Subcutaneous abdominal adipose tissue (tissue), 5 donors: ENCODE measurements around the gene GCGR.
A peak's percentile ranks its signal among the peaks of the same experiment; 100 is the strongest.

Source experiments
- H3K27ac ChIP-seq: one replicate; pipeline ENCODE4 v1.7.0; 2013; ENCODE audit warnings: low read depth, mild to moderate bottlenecking, inconsistent platforms, low read length, moderate library complexity
- H3K27me3 ChIP-seq, 5 donors: one replicate each; pipeline ENCODE4 v1.7.0; 2013; ENCODE audit warnings: low read length in 5 of 5, inconsistent platforms in 1 of 5; ENCODE audit not compliant: control insufficient read depth in 5 of 5, insufficient read depth in 4 of 5
- H3K36me3 ChIP-seq, 5 donors: one replicate each; pipeline ENCODE4 v1.7.0; 2013; ENCODE audit warnings: low read length in 5 of 5; ENCODE audit not compliant: control insufficient read depth in 5 of 5, insufficient read depth in 5 of 5
- H3K4me1 ChIP-seq, 5 donors: one replicate each; pipeline ENCODE4 v1.7.0; 2013; ENCODE audit warnings: low read length in 5 of 5, mild to moderate bottlenecking in 3 of 5, moderate library complexity in 1 of 5; ENCODE audit not compliant: control insufficient read depth in 5 of 5, insufficient read depth in 5 of 5
- H3K4me3 ChIP-seq, 5 donors: one replicate each; pipeline ENCODE4 v1.7.0; 2013; ENCODE audit warnings: low read length in 5 of 5, low read depth in 1 of 5
- H3K9ac ChIP-seq, 5 donors: one replicate each; pipeline ENCODE4 v1.7.0; 2013; ENCODE audit warnings: low read length in 5 of 5, mild to moderate bottlenecking in 4 of 5, moderate library complexity in 3 of 5
- H3K9me3 ChIP-seq, 5 donors: one replicate each; pipeline ENCODE4 v1.7.0; 2013; ENCODE audit warnings: low read length in 5 of 5; ENCODE audit not compliant: control insufficient read depth in 5 of 5
- donor health status: healthy.
- donor health status: healthy.
- donor health status: healthy.
- donor health status: healthy.
- donor health status: healthy.

Gene GCGR

GRCh38 chr17:81860756-81861568, 57.0 kb downstream of the GCGR start:
- peaks cover 0 to 35% (median 18%) of the 10 kb centered on the region in 5 donors for H3K36me3 ChIP-seq
- H3K4me3 ChIP-seq: peak overlapping the region; percentile 72 to 77 (median 76)
- H3K4me1 ChIP-seq: peaks cover 15 to 45% (median 38%) of the 10 kb centered on the region in 5 donors
- H3K27ac ChIP-seq: peak overlapping the region; percentile 96
- no peaks in the 10 kb centered on the region for H3K9me3 ChIP-seq
- peak overlapping the region; percentile 60 to 82 (median 77) for H3K9ac ChIP-seq
- H3K27me3 ChIP-seq: no peaks in the 10 kb centered on the region

GRCh38 chr17:81863123-81863675, 59.2 kb downstream of the GCGR start:
- H3K9me3 ChIP-seq: no peaks in the 10 kb centered on the region
- no peak overlapping the region for H3K4me3 ChIP-seq
- H3K9ac ChIP-seq: no peak overlapping the region
- H3K4me1 ChIP-seq: peaks cover 15 to 52% (median 43%) of the 10 kb centered on the region in 5 donors
- no peaks in the 10 kb centered on the region for H3K27me3 ChIP-seq
- H3K27ac ChIP-seq: peak overlapping the region; percentile 13
- peaks cover 0 to 30% (median 15%) of the 10 kb centered on the region in 5 donors for H3K36me3 ChIP-seq
